Measurements from ENCODE around the gene ERICH6. TPM values are rescaled to one million over a fixed set of nuclear protein-coding genes. Genes with fewer than 3 reads are reported as not detected.

ERICH6 gene
- total RNA-seq, 2 donors from 2014 or later, result 0.39 TPM; not detected in 1

DNA sequence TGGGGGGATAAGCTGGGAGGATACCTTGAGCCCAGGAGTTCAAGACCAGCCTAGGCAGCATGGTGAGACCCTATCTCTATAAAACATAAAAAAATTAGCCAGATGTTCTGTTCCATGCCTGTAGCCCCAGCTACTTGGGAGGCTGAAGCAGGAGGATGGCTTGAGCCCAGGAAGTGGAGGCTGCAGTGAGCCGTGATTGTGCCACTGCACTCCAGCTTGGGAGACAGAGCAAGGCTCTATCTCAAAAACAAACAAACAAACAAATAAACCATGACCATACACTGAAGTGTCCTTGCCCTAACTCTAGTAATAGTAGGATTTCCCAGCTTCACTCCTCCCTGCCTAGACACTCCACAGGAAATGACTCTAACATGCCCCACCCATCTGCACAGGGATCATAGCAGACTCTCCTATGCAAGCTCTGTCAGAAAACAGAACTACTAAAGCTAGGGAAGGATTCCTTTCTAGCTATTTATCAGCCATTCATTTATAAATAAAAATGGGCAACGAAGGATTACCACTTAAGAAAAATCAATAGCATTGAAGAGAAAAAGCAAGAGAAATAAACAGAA, 4.6 kb downstream of the ERICH6 start:
- no peak for ATAC-seq
- intact Hi-C loops (cut with DNase I), result no loop called here

GRCh38 chr3:150697646-150698045, 6.1 kb downstream of the ERICH6 start:
- ATAC-seq (no peak), DNase-seq (no peak)
- intact Hi-C loops (cut with DNase I), result no loop called here

More for the DNA sequence above, 4.6 kb downstream of the ERICH6 start:
- DNase-seq, result no peak

DNA sequence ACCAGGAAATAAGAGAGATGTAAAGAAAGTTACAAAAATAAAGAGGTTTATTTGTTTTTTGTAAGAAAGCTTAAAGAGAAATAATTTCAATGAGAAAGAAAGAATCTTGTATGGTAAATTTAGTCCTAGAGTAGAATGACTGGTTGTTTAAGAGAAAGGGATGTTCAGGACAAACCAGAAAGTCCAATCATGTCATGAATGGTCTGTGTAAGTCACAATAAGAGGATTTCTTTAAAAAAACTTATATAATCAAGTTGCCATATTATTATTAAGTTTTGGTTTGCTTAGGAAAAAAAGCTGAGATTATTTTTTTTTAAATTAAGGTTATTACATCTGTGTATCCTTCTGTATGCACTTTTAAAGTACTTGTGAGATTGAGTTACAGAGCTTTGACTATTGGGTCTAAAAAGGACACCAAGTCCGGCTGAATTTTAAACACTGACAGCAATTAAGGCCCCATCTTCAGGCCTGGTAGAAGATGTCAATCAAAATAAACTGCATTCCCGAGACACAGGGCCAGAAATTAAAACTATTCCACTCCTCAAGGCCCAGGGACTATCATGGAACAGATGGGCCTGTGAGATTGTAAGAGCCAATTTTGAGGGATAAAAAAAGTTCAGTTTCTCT, 12.2 kb downstream of the ERICH6 start:
- intact Hi-C loops (cut with DNase I), result no loop called here
- DNase-seq, result no peak
- no peak for ATAC-seq

DNA sequence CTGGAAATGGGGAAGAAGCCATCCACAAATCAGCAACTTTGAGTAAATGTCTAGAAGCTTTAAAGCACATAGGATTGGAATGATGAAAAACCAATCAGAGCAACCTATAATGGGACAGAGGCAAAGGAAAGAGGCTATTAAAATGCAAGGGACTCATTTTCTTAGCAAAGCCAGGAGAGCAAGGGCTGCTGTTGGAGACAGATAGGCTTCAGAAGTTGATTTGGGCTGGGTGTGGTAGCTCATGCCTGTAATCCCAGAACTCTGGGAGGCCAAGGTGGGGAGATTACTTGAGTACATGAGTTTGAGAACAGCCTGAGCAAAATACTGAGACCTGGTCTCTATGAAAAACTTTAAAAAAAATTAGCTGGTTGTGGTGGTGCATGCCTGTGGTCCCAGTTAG, 16.1 kb downstream of the ERICH6 start:
- DNase-seq (no peak), ATAC-seq (no peak)
- intact Hi-C loops (cut with DNase I), result no loop called here

GRCh38 chr3:150682824-150683223, 20.9 kb downstream of the ERICH6 start:
- ATAC-seq, result no peak
- intact Hi-C loops (cut with DNase I), result no loop called here
- DNase-seq, result no peak

DNA sequence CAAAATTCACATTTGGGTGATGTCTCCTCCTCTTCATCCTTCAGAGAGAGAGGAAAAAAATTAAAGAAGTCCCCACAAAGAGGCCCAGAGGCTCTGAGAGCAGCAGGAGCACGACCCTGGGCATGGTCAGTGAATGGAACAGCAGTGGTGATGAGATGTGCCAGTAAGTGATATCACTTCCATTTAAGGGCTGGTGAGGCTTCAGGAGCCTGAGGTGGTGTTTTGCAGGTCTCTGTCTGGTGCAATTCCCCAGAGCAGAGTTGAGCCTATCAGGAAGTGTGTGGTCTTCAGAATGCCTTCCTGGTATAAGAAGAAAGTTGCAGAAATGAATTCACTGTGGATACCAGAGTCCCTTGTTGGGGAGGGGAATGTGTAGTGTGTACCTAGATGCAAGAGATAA, 21.4 kb downstream of the ERICH6 start:
- intact Hi-C loops (cut with DNase I), result no loop called here
- DNase-seq, result no peak
- no peak for ATAC-seq

GRCh38 chr3:150681057-150681456, 22.7 kb downstream of the ERICH6 start:
- ATAC-seq, result no peak
- intact Hi-C loops (cut with DNase I), result no loop called here
- DNase-seq, result no peak

- DNase-seq (no peak), ATAC-seq (no peak)
- intact Hi-C loops (cut with DNase I), result no loop called here
Observed at GRCh38 chr3:150680562-150680961, 23.2 kb downstream of the ERICH6 start.

GRCh38 chr3:150675587-150675986, 28.1 kb downstream of the ERICH6 start:
- ATAC-seq (no peak), DNase-seq (no peak)
- intact Hi-C loops (cut with DNase I), result no loop called here

GRCh38 chr3:150673966-150674365, 29.8 kb downstream of the ERICH6 start:
- no peak for DNase-seq
- ATAC-seq, result no peak

DNA sequence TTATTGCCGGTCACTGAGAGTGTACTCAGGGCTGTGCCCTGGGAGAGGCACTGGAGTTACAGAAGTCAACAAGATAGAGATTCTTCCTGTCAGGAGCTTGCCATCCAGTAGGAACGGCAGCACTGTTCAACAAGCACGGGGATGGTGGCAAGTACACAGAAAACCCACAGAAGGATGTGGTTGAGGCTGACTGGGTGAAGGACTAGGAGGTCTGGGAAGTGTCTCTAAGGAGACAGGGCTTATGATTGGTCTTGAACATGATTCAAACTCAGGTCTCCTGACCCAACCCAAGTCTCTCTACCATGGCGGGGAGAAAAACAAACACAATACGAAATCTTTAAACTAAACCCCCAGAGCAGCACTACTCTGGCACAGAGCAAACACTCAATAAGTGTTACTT, 37.6 kb downstream of the ERICH6 start:
- DNase-seq (no peak), ATAC-seq (no peak)
- intact Hi-C loops (cut with DNase I), result no loop called here

More at GRCh38 chr3:150673966-150674365, 29.8 kb downstream of the ERICH6 start:
- intact Hi-C loops (cut with DNase I), result no loop called here

- no peak for DNase-seq
- intact Hi-C loops (cut with DNase I), result no loop called here
- ATAC-seq, result no peak
Observed at GRCh38 chr3:150663461-150663860, 40.3 kb downstream of the ERICH6 start.

DNA sequence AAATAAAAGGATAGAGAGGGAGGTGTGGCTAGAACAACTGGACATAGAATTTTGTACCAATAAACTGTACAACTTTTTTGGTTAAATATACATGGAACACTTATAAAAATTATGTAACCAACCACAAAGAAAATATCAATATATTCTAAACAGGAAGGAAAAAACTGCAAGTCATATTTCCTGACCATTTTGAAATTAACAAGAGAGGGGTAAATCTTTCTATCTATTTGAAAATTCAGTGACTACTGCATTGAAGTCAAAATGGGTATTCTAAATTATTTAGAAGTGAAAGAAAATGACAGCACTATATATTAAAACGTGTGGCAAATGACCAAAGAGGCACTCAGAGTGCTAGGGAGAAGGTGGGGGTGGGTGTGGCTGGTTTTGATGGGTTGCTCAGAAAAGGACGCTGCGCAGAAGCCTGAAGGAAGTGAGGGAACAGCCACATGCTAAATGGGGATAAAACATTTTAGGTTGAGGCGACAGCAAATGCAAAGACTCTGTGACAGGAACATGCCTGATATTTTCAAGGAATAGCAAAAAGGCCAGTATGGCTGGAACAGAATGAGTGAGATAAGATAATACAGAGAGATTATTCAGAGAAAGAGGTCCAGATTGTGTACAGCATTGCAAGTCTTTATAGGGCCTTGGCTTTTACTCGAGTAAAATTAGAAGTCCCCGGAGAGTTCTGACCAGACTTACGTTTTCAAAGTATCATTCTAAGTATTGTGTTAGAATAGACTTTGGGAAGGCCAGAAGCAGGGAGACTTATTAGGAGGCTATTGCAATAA, 41.1 kb downstream of the ERICH6 start:
- intact Hi-C loops (cut with DNase I), result no loop called here
- no peak for ATAC-seq
- DNase-seq, result no peak

GRCh38 chr3:150656316-150656715, 47.4 kb downstream of the ERICH6 start:
- DNase-seq (no peak), ATAC-seq (no peak)
- intact Hi-C loops (cut with DNase I), result no loop called here

DNA sequence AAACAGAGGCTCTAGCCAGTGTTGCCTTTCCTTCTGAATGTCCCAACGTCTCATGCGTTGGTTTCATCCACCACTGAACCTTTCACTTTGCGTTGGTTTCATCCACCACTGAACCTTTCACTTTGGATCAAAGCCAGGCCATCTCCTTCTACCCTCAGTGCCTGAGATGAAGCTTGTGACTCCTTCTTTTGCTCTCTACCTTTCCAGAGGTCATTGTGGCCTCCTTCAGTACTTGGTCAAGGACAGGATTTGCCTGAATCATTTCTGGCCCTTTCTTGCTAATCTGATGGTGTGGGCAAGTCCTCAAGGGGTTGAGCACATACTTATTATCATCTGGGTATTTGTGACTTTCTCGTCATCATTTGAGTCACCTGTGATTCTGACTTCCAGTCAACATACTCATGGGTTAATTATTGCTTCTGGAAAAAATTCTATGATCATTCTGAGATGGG, 50.6 kb downstream of the ERICH6 start:
- intact Hi-C loops (cut with DNase I), result no loop called here
- ATAC-seq (no peak), DNase-seq (no peak)

DNA sequence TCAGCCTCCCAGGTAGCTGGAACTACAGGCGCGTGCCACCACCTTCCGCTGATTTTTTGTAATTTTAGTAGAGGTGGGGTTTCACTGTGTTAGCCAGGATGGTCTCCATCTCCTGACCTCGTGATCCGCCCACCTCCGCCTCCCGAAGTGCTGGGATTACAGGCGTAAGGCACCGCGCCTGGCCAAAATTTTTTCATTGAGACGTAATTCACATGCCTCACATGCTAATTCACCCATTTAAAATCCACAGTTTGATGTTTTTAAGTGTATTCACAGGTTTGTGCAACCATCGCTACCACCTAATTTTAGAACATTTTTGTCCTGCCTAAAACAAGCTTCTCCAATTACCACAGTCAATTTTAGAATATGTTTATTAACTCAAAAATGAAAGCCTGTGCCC, 63.5 kb downstream of the ERICH6 start:
- ATAC-seq (no peak), DNase-seq (no peak)
- intact Hi-C loops (cut with DNase I), result no loop called here

GRCh38 chr3:150639262-150639661, 64.5 kb downstream of the ERICH6 start:
- no peak for ATAC-seq
- intact Hi-C loops (cut with DNase I), result no loop called here
- DNase-seq, result no peak

DNA sequence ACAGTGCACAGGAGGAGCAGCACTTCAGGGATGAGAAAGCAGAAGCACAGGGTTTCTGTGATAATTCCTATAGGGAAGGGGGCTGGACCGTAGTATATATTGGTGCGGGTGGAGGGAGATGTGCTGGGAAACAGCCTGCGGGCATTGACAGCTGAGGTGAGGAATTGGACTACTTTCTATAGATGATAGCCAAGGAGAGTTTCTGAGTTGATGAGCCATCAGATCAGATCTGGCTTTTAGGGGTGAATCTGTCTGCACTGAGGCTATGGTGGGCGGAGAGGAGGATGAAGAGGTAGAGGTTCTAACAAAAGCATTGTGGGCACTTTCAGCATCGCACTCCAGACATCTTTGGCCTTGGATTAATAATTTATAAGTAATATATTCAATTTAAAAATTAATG, 67.5 kb downstream of the ERICH6 start:
- ATAC-seq (no peak), DNase-seq (no peak)
- intact Hi-C loops (cut with DNase I), result no loop called here

DNA sequence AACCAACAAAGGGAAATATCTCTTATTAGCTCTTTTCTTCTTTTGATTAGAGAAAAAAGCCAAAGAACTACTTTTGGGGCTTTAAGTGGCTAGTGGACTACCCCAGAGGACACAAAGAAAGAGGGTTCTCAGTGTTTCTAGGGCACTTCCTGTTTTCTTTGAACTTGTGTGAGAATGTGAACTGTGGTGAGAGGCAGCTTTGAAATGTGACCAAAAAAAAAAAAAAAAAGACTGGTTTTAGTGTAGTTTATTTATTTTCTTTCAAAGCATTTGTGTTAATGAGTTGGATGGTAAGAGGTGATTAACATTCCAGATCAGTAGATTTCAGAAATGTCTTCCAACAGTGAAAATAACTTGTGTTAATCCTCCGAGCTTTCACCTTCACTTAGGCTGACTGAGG, 68.2 kb downstream of the ERICH6 start:
- intact Hi-C loops (cut with DNase I), result no loop called here
- DNase-seq, result no peak
- no peak for ATAC-seq

DNA sequence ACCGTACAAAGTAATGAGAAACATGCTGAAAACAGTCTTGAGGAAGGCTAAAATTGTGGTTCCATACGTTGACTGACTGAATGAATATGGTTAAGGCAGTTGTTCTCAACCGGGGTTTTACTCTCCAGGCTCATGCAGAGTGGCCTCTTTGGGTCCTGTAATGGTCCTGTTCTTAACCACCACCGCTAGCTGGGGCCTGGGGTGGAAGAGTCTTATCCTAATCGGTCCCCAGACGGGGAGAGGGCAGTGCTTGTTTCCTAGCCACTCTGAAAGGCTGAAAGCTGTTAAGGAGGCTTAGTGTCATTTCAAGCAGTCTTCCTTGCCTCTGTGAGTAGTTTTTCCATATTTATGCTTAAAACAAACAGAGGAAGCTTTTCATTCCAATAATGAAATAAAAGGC, 68.6 kb downstream of the ERICH6 start:
- intact Hi-C loops (cut with DNase I), result no loop called here
- DNase-seq (no peak), ATAC-seq (peak in 1 of 2 donors; percentile 38)

All from left cardiac atrium (tissue), 4 donors.